CD4-positive, alpha-beta T cell treated with Interleukin-2 at 100 ng/mL for 4 hours (primary cell): ENCODE results near the gene COPA.

Source experiments
- DNase-seq: peaks from one replicate; pipeline ENCODE4 v3.0.0-alpha.2; 2020; ENCODE audit warnings: low spot score

COPA gene

DNA sequence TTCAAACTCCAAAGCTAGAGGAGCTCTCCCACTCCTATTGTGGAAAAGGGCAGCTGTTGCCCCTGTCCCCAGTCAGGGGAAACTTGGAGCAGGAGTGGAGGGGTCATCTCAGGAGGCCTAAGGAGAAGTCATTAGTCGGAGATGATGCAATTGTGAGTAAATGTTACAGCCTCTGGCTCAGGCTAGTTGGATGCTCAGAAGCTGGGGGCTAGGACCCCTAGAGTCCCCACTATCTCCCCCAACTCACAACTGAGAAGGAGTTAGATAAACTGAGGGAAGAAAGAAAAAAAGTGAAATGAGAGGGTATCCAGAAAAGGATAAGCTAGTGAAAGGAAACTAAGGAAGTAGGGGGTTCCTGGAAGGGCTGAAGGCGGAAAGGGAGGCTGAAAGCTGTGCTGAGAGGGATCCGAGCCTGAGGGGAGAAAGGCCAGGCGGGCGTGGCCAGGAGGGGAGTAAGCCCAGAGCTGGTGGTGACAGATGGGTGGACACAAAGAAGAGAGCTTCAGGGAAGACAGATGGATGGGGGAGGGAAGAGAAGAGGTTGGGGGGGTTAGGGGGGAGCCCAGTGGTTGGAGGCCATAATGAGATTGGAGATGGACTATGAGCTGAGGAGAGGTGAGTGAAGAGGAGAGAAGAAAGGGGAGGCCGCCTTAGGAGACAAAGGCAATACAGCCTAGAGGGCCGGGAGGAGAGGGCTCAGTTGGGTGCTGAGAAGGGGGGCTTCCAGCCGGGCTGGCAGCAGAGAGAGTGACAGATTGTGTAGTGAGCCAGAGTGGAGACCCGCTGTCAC lies 19.3 kb upstream of the COPA start:
- DNase-seq, result no peak

- DNase-seq, result no peak
Measured at GRCh38 chr1:160361814-160362167, 18.7 kb upstream of the COPA start.

DNA sequence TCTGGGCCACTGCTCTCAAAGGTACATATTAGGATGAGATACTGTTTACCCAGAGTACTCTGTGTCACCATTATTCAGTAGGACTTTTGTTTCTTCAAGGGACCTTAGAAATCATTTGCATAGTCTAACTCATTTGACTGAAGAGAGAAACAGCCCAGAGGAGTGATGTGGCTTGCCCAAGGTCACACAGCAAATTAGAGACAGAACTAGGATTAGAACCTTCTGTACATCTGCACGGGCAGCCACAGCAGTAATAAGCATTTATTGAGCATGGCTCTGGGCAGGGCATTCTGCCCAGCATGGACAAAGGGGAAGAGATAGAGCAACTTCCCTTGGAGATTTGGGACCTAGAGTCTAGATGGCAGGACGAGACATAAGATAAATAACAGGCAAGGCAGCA lies 18.1 kb upstream of the COPA start:
- no peak for DNase-seq

DNA sequence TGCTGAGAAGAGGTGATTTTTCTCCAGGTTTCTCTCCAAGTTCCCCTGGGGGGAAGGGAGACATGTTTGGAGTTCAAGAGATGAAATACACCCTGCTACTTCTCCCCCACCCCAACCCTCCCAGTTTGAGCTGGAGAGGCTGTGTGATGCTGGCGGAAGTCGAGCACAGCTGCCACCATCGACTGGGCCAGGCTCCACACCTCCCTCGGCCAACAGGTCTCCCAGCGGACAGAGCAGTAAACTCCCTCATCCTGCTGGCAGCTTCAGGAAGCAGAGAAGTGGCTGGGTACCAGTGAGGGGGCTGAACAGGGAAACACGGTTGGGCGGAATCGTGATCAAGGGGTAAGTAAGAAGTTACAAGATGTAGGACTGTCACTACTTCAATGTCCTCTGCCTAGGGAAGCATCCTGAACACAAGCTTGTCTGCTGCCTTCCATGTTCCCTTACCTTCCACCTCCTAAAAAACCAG lies 17.2 kb upstream of the COPA start:
- no peak for DNase-seq

- no peak for DNase-seq
Measured at GRCh38 chr1:160359559-160360226, 16.6 kb upstream of the COPA start.

DNA sequence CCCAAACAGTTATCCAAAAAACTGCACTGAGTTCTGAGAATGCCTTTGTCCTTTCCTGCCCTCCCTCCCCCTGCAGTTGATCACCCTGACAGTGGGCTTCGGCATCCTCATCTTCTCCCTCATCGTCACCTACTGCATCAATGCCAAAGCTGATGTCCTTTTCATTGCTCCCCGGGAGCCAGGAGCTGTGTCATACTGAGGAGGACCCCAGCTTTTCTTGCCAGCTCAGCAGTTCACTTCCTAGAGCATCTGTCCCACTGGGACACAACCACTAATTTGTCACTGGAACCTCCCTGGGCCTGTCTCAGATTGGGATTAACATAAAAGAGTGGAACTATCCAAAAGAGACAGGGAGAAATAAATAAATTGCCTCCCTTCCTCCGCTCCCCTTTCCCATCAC lies 15.0 kb upstream of the COPA start:
- no peak for DNase-seq

GRCh38 chr1:160357286-160358002 lies 14.4 kb upstream of the COPA start:
- no peak for DNase-seq

DNA sequence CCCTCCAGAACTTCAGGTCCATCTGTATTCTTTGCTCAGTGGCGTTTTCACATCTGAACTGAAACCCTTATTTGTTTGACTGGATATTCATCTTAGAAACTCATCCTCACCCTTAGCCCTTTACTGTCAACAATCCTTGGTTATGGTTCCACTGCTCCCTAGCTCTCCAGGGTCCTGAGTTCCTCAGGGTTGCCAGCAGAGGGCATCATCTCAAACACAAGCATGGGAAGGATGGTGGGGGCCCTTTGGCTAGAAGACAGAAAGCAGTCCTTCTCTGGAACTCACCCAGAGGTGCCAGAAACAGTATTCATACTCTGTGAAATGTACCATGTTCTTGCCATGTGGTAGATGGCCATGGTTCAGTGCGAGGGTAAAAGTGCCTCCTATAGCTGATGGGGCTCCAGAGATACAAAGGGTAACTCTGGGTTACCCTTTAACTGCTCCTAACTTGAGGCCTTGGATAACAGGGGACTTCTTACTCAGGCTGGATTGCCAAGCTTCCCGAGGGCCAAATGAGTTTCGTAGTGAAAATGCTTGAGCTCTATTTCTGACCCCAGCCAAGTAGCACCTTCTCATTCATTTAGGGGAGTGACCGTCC lies 11.4 kb upstream of the COPA start:
- DNase-seq, result peak; percentile 8

DNA sequence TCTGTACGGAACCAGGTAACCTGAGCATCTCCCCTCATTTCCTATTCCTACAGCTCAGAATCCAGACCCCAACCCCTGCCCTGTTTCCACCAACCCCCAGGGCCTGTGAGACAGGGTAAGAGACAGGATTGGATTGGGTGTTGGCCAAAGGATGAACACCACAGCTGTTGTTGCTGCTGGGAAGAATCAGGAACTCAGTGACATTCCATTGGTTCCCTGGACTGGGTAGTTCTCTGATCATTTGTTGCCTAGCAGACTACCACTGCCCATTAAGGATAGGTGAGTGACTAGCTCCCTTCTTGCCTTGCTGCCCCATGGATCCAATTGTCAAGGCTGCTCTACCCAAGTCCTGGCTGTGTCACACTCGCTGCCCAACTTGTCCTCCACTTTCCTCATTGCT lies 10.2 kb upstream of the COPA start:
- no peak for DNase-seq

DNA sequence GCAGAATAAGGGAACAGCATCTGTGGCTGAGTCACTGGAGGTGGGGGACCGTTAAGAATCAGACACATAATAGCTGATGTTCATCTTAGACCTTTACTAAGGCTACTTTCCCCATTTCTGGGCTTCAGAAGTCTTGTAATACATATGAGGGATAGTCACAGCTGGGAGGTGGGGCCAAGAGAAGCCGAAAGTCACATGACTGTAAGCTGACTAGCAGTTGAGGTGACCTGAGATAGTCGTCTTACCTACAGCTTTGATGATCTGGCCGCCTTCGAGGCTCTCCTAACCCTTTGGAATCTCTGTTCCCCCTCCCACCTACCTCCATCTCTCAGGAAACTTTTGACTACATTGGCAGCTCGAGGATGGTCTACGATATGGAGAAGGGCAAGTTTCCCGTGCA lies 9.5 kb upstream of the COPA start:
- no peak for DNase-seq

- DNase-seq, result no peak
Measured at GRCh38 chr1:160351629-160352028, 8.6 kb upstream of the COPA start.

- DNase-seq, result no peak
Measured at GRCh38 chr1:160346958-160347357, 3.9 kb upstream of the COPA start.

- no peak for DNase-seq
Measured at GRCh38 chr1:160346463-160346862, 3.4 kb upstream of the COPA start.

DNA sequence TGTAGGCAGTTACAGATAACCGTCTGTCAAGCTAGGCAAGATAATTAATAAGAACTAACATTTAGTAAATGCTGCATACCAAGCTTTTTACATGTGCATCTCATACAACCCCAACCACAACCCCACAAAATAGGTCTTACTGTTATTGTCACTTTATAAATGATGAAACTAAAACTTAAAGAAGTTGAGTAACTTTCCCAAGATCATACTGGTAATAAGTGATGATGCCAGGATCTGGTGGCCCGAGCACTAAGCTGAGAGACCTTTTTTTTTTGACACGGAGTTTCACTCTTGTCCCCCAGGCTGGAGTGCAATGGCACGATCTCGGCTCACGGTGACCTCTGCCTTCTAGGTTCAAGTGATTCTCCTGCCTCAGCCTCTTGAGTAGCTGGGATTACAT lies 1.9 kb upstream of the COPA start:
- DNase-seq, result no peak

DNA sequence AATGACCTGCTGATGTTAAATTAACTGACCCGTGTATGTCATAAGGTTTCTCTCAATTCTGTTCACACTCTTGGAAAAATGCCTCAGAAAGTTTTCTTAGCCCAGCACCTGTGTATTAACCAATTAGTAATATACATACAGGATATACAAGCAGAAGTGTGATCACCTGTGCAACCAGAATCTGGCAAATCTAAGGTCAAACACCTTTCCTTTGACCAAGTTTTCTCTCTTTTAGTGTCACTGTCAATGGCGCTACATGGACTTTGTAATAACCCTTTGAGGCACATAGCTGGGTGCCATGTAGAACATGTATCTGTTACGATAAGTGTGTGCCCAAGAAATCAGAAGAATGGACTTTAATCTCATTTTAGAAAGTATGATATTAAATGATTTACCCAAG lies 1.2 kb upstream of the COPA start:
- DNase-seq, result no peak

DNA sequence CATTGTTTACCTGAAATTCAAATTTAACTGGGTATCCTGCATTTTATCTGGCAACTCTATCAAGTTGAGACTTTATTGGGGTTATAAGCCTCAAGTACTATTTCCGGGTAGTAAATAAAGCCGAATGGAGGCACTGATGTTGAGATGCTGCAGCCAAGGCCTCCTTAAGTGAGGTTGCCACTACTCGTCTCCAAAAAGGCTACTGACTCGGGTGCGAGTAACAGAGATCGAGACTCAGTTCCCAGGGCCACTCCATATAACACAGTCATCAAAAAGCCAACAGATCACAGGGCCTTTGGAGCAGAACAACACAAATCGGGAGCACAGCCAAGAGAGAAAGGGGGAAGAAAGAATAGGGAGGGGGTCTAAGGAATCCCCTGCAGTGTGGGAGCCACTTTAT lies 524 bp downstream of the COPA start:
- DNase-seq, result peak; percentile 7

GRCh38 chr1:160340866-160341265 lies 2.2 kb downstream of the COPA start:
- no peak for DNase-seq

- DNase-seq, result no peak
Measured at GRCh38 chr1:160340146-160340545, 2.9 kb downstream of the COPA start.

DNA sequence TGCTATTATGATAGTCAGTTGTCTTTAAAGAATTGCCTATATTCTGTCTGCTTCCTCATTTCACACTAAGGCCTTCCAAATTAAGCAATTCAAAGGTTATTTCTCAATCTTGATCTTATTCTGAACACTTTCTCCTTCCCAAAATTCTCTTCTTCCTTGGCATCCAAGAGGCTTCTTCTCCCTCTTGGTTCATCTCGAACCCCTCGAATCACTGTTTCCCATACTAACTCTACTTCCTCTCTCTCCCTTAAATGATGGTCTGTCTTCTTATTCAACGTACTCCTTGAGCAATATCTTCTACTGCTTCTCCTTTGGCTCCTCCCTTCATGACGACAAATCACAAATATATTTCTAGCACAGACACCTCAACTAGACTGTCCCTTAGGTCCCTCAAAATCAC lies 4.5 kb downstream of the COPA start:
- no peak for DNase-seq

GRCh38 chr1:160332516-160332915 lies 10.5 kb downstream of the COPA start:
- DNase-seq, result no peak

DNA sequence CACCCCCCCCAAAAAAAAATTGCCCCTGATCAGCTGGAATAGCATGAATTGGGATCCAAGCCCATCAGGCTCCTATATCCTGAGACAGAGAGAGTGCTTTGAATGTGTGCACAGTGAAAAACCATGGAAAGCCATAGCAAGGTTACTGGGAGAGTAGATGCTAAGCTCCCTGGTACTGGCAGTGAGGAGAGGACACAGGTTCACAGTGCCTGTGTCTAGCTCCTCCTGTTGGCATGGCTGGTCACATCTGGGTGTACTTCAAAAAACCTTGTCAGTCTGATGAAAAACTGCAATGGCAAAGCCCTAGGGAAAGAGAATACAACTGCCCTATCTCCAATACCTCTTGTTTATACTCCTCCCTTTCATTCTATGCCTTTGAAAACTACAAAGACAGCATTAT lies 12.9 kb downstream of the COPA start:
- DNase-seq, result no peak

DNA sequence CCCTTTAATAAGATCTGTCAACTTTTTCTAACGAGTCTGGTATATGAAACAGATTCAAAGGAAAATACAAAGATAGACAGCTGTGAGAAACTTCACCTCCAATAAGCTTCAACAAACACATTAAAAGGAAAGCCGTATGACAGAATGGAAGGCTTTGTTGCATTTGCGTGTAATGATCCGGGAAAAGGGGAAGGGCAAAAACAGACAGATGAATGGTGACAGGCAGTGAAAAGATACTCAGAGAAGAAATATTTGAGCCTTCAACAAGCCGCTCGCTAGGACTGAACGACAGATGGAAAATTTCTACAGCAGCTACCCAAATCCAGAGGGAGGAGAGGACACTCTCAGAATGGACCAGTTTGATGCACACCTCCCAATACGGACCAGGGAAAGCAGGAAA lies 14.9 kb downstream of the COPA start:
- no peak for DNase-seq

GRCh38 chr1:160326418-160326817 lies 16.6 kb downstream of the COPA start:
- DNase-seq, result no peak
